KG1 (cell line): ENCODE results near the gene ST6GALNAC2.

ENCODE experiments used
- DNase-seq: peaks from one replicate; lab custom pipeline; 2025; lab: John Stamatoyannopoulos, UW

Gene ST6GALNAC2

GRCh38 chr17:76599694-76600460 is 14.2 kb upstream of the ST6GALNAC2 start:
- no peak for DNase-seq

GRCh38 chr17:76598004-76598439 is 12.4 kb upstream of the ST6GALNAC2 start:
- no peak for DNase-seq

GRCh38 chr17:76597156-76598003 is 11.7 kb upstream of the ST6GALNAC2 start:
- DNase-seq: no peak

- no peak for DNase-seq
These were observed 9.0 kb upstream of the ST6GALNAC2 start for GRCh38 chr17:76594690-76595089.

GRCh38 chr17:76593959-76594358 is 8.3 kb upstream of the ST6GALNAC2 start:
- DNase-seq: no peak

- DNase-seq: no peak
These were observed 7.7 kb upstream of the ST6GALNAC2 start for GRCh38 chr17:76593384-76593826.

GRCh38 chr17:76588182-76588581 is 2.5 kb upstream of the ST6GALNAC2 start:
- no peak for DNase-seq

GRCh38 chr17:76586741-76587487 is 1.3 kb upstream of the ST6GALNAC2 start:
- no peak for DNase-seq

GRCh38 chr17:76585033-76585648 is 519 bp downstream of the ST6GALNAC2 start:
- DNase-seq: no peak

GRCh38 chr17:76584427-76585032 is 1.1 kb downstream of the ST6GALNAC2 start:
- no peak for DNase-seq

- no peak for DNase-seq
These were observed 3.0 kb downstream of the ST6GALNAC2 start for GRCh38 chr17:76582660-76583059.

- DNase-seq: no peak
These were observed 4.1 kb downstream of the ST6GALNAC2 start for GRCh38 chr17:76581515-76581914.

- peak; percentile 30 for DNase-seq
These were observed 6.4 kb downstream of the ST6GALNAC2 start for GRCh38 chr17:76579281-76579680.

- no peak for DNase-seq
These were observed 7.3 kb downstream of the ST6GALNAC2 start for GRCh38 chr17:76578376-76578775.

GRCh38 chr17:76577876-76578275 is 7.8 kb downstream of the ST6GALNAC2 start:
- DNase-seq: no peak

- no peak for DNase-seq
These were observed 9.5 kb downstream of the ST6GALNAC2 start for GRCh38 chr17:76576189-76576588.

- no peak for DNase-seq
These were observed 10.1 kb downstream of the ST6GALNAC2 start for GRCh38 chr17:76575570-76575969.

- DNase-seq: no peak
These were observed 11.5 kb downstream of the ST6GALNAC2 start for GRCh38 chr17:76574166-76574565.

- DNase-seq: no peak
These were observed 12.6 kb downstream of the ST6GALNAC2 start for GRCh38 chr17:76573096-76573495.

- DNase-seq: no peak
These were observed 13.3 kb downstream of the ST6GALNAC2 start for GRCh38 chr17:76572201-76572910.
